ENCODE measurements around the gene SH3RF1. TPM values are rescaled to one million over a fixed set of nuclear protein-coding genes. Genes with fewer than 3 reads are reported as not detected.

The SH3RF1 gene
- total RNA-seq, 1 donor from 2014 or later: 13.6 TPM

DNA sequence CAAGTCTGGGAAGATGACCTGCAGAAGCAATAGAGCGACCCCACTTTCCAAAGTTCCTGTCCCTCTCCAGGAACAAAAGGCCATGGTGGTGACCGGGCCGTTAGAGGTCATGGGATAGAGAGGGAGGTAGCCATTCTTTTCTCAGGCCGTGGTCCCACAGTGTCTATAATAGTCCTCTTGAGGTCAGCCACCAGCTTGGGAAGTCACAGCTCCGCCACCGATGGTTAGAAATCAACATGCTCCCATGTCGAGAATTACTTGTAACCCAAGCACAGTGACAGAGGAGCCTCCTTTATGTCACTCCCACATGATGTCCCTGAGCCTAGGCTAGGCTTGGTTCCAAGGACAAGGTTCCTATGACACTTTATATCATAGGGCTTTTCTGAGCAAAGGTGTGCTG, 212.4 kb downstream of the SH3RF1 start:
- H3K36me3 ChIP-seq (ENCODE audit: control insufficient read depth in 3 of 3, insufficient read depth in 3 of 3, low read length in 3 of 3): no peaks in the 10 kb centered on the region
- H3K9me3 ChIP-seq (ENCODE audit: control insufficient read depth in 3 of 3, low read length in 3 of 3): no peaks in the 10 kb centered on the region
- H3K4me1 ChIP-seq (ENCODE audit: control insufficient read depth in 3 of 3, insufficient read depth in 3 of 3, low read length in 3 of 3): peaks cover 22 to 27% (median 25%) of the 10 kb centered on the region in 3 donors
- H3K27me3 ChIP-seq (ENCODE audit: control insufficient read depth in 3 of 3, insufficient read depth in 3 of 3, low read length in 3 of 3): no peaks in the 10 kb centered on the region
- H3K4me3 ChIP-seq (ENCODE audit: low read length in 3 of 3): peak overlapping the region in 1 of 3 donors; percentile 8
- peak overlapping the region in 1 of 3 donors; percentile 25 for H3K9ac ChIP-seq (ENCODE audit: low read depth in 1 of 3, low read length in 3 of 3)
- H3K27ac ChIP-seq (ENCODE audit: low read depth, low read length): peak overlapping the region; percentile 21

DNA sequence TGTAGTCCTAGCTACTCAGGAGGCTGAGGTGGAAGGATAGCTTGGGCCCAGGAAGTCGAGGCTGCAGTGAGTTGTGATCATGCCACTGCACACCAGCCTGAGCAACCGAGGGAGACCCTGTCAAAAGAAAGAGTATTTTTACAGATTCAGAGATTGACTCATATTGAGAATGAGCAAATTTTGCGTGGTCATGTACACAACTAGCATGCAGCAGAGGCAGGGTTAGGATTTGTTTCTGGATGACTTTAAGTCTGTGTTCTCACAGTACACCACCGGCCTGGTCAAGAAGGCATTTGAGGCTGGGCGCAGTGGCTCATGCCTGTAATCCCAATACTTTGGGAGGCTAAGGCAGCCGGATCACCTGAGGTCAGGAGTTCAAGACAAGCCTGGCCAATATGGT, 215.9 kb downstream of the SH3RF1 start:
- Histone ChIP-seq H3K4me3 (ENCODE audit: low read length in 3 of 3) (no peak overlapping the region), H3K27ac (ENCODE audit: low read depth, low read length) (no peak overlapping the region), H3K9me3 (ENCODE audit: control insufficient read depth in 3 of 3, low read length in 3 of 3) (no peaks in the 10 kb centered on the region), H3K36me3 (ENCODE audit: control insufficient read depth in 3 of 3, insufficient read depth in 3 of 3, low read length in 3 of 3) (no peaks in the 10 kb centered on the region), H3K9ac (ENCODE audit: low read depth in 1 of 3, low read length in 3 of 3) (no peak overlapping the region), H3K4me1 (ENCODE audit: control insufficient read depth in 3 of 3, insufficient read depth in 3 of 3, low read length in 3 of 3) (peaks cover 21 to 35% (median 24%) of the 10 kb centered on the region in 3 donors), H3K27me3 (ENCODE audit: control insufficient read depth in 3 of 3, insufficient read depth in 3 of 3, low read length in 3 of 3) (no peaks in the 10 kb centered on the region)

GRCh38 chr4:169052594-169052945, 218.2 kb downstream of the SH3RF1 start:
- no peaks in the 10 kb centered on the region for H3K9me3 ChIP-seq (ENCODE audit: control insufficient read depth in 3 of 3, low read length in 3 of 3)
- H3K27ac ChIP-seq (ENCODE audit: low read depth, low read length): peak overlapping the region; percentile 79
- H3K4me1 ChIP-seq (ENCODE audit: control insufficient read depth in 3 of 3, insufficient read depth in 3 of 3, low read length in 3 of 3): peaks cover 4 to 30% (median 10%) of the 10 kb centered on the region in 3 donors
- H3K9ac ChIP-seq (ENCODE audit: low read depth in 1 of 3, low read length in 3 of 3): no peak overlapping the region
- H3K36me3 ChIP-seq (ENCODE audit: control insufficient read depth in 3 of 3, insufficient read depth in 3 of 3, low read length in 3 of 3): no peaks in the 10 kb centered on the region
- H3K4me3 ChIP-seq (ENCODE audit: low read length in 3 of 3): peak overlapping the region in 1 of 3 donors; percentile 2
- no peaks in the 10 kb centered on the region for H3K27me3 ChIP-seq (ENCODE audit: control insufficient read depth in 3 of 3, insufficient read depth in 3 of 3, low read length in 3 of 3)

- peak overlapping the region; percentile 79 for H3K27ac ChIP-seq (ENCODE audit: low read depth, low read length)
- H3K9me3 ChIP-seq (ENCODE audit: control insufficient read depth in 3 of 3, low read length in 3 of 3): no peaks in the 10 kb centered on the region
- H3K36me3 ChIP-seq (ENCODE audit: control insufficient read depth in 3 of 3, insufficient read depth in 3 of 3, low read length in 3 of 3): no peaks in the 10 kb centered on the region
- peaks cover 4 to 30% (median 10%) of the 10 kb centered on the region in 3 donors for H3K4me1 ChIP-seq (ENCODE audit: control insufficient read depth in 3 of 3, insufficient read depth in 3 of 3, low read length in 3 of 3)
- H3K27me3 ChIP-seq (ENCODE audit: control insufficient read depth in 3 of 3, insufficient read depth in 3 of 3, low read length in 3 of 3): no peaks in the 10 kb centered on the region
- no peak overlapping the region for H3K9ac ChIP-seq (ENCODE audit: low read depth in 1 of 3, low read length in 3 of 3)
- peak overlapping the region in 1 of 3 donors; percentile 2 for H3K4me3 ChIP-seq (ENCODE audit: low read length in 3 of 3)
These were observed 218.8 kb downstream of the SH3RF1 start for GRCh38 chr4:169051761-169052593.

- Histone ChIP-seq H3K27ac (ENCODE audit: low read depth, low read length) (peak overlapping the region; percentile 79), H3K4me3 (ENCODE audit: low read length in 3 of 3) (no peak overlapping the region), H3K27me3 (ENCODE audit: control insufficient read depth in 3 of 3, insufficient read depth in 3 of 3, low read length in 3 of 3) (no peaks in the 10 kb centered on the region), H3K36me3 (ENCODE audit: control insufficient read depth in 3 of 3, insufficient read depth in 3 of 3, low read length in 3 of 3) (no peaks in the 10 kb centered on the region), H3K9me3 (ENCODE audit: control insufficient read depth in 3 of 3, low read length in 3 of 3) (no peaks in the 10 kb centered on the region), H3K4me1 (ENCODE audit: control insufficient read depth in 3 of 3, insufficient read depth in 3 of 3, low read length in 3 of 3) (peaks cover 4 to 30% (median 10%) of the 10 kb centered on the region in 3 donors), H3K9ac (ENCODE audit: low read depth in 1 of 3, low read length in 3 of 3) (no peak overlapping the region)
These were observed 219.6 kb downstream of the SH3RF1 start for GRCh38 chr4:169050881-169051760.

GRCh38 chr4:169050284-169050683, 220.5 kb downstream of the SH3RF1 start:
- no peak overlapping the region for H3K4me3 ChIP-seq (ENCODE audit: low read length in 3 of 3)
- H3K36me3 ChIP-seq (ENCODE audit: control insufficient read depth in 3 of 3, insufficient read depth in 3 of 3, low read length in 3 of 3): no peaks in the 10 kb centered on the region
- peaks cover 4 to 30% (median 10%) of the 10 kb centered on the region in 3 donors for H3K4me1 ChIP-seq (ENCODE audit: control insufficient read depth in 3 of 3, insufficient read depth in 3 of 3, low read length in 3 of 3)
- no peaks in the 10 kb centered on the region for H3K9me3 ChIP-seq (ENCODE audit: control insufficient read depth in 3 of 3, low read length in 3 of 3)
- peak overlapping the region; percentile 79 for H3K27ac ChIP-seq (ENCODE audit: low read depth, low read length)
- H3K27me3 ChIP-seq (ENCODE audit: control insufficient read depth in 3 of 3, insufficient read depth in 3 of 3, low read length in 3 of 3): no peaks in the 10 kb centered on the region
- no peak overlapping the region for H3K9ac ChIP-seq (ENCODE audit: low read depth in 1 of 3, low read length in 3 of 3)

GRCh38 chr4:169048868-169049414, 221.8 kb downstream of the SH3RF1 start:
- Histone ChIP-seq H3K4me3 (ENCODE audit: low read length in 3 of 3) (no peak overlapping the region), H3K36me3 (ENCODE audit: control insufficient read depth in 3 of 3, insufficient read depth in 3 of 3, low read length in 3 of 3) (no peaks in the 10 kb centered on the region), H3K27me3 (ENCODE audit: control insufficient read depth in 3 of 3, insufficient read depth in 3 of 3, low read length in 3 of 3) (no peaks in the 10 kb centered on the region), H3K9me3 (ENCODE audit: control insufficient read depth in 3 of 3, low read length in 3 of 3) (no peaks in the 10 kb centered on the region), H3K4me1 (ENCODE audit: control insufficient read depth in 3 of 3, insufficient read depth in 3 of 3, low read length in 3 of 3) (peaks cover 4 to 30% (median 10%) of the 10 kb centered on the region in 3 donors), H3K27ac (ENCODE audit: low read depth, low read length) (no peak overlapping the region), H3K9ac (ENCODE audit: low read depth in 1 of 3, low read length in 3 of 3) (no peak overlapping the region)

DNA sequence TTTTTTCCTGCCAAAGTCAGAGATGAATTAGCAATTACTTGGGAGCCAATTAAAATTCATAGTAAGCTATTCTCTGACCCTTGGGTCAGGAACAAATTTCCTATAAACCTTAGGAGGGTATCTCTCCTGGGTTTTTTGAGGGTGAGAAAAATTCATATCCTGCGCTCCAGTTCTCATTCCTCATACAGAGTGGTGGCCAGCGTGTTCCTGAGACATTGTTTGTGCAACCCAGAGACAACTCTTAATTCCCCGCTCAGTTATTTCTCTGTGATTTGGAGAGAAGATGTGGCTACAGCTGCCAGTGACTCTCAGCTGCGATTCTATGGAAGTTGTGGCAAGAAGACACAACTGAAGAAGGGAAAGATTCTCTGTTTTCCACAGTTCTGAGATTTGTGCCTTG, 222.8 kb downstream of the SH3RF1 start:
- Histone ChIP-seq H3K9ac (ENCODE audit: low read depth in 1 of 3, low read length in 3 of 3) (no peak overlapping the region), H3K4me3 (ENCODE audit: low read length in 3 of 3) (no peak overlapping the region), H3K27ac (ENCODE audit: low read depth, low read length) (peak overlapping the region; percentile 51), H3K4me1 (ENCODE audit: control insufficient read depth in 3 of 3, insufficient read depth in 3 of 3, low read length in 3 of 3) (peaks cover 4 to 26% (median 10%) of the 10 kb centered on the region in 3 donors), H3K27me3 (ENCODE audit: control insufficient read depth in 3 of 3, insufficient read depth in 3 of 3, low read length in 3 of 3) (no peaks in the 10 kb centered on the region), H3K36me3 (ENCODE audit: control insufficient read depth in 3 of 3, insufficient read depth in 3 of 3, low read length in 3 of 3) (no peaks in the 10 kb centered on the region), H3K9me3 (ENCODE audit: control insufficient read depth in 3 of 3, low read length in 3 of 3) (no peaks in the 10 kb centered on the region)

DNA sequence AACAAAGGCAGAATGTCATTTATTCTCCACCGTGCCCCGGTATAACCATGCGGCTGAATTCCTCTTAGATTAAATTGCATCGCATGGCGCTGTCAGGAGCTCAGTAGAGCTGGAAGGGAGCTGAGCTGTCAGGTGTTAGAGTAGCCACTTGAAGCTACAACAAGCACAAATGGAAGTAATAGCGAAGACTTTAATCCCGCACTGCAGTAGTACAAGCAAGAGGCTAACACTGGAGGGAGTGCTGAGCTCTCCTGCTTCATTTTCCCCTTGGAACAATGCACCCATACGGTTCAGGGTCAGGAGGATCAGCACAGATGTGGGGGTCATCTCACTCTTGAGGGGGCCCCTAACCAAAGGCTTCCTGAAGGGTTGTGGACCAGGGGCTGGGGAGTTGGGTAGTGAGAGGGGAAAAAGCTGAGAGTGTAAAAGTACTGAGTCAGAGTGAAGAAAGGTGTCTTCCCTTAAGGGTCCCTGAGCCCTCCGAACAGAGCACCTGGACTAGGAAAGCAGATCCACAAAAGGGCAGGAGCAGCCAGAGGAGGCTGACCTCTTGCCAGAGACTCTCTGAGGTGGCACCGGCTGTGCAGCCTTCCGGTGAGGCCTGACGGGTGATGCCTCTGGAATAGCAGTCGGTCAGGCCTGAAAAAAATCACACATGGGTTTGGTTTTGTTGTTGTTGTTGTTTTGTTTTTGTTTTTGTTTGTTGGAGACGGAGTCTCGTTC, 224.7 kb downstream of the SH3RF1 start:
- Histone ChIP-seq H3K9ac (ENCODE audit: low read depth in 1 of 3, low read length in 3 of 3) (no peak overlapping the region), H3K4me1 (ENCODE audit: control insufficient read depth in 3 of 3, insufficient read depth in 3 of 3, low read length in 3 of 3) (peaks cover 2 to 10% (median 6%) of the 10 kb centered on the region in 3 donors), H3K4me3 (ENCODE audit: low read length in 3 of 3) (no peak overlapping the region), H3K36me3 (ENCODE audit: control insufficient read depth in 3 of 3, insufficient read depth in 3 of 3, low read length in 3 of 3) (no peaks in the 10 kb centered on the region), H3K27me3 (ENCODE audit: control insufficient read depth in 3 of 3, insufficient read depth in 3 of 3, low read length in 3 of 3) (no peaks in the 10 kb centered on the region), H3K9me3 (ENCODE audit: control insufficient read depth in 3 of 3, low read length in 3 of 3) (no peaks in the 10 kb centered on the region), H3K27ac (ENCODE audit: low read depth, low read length) (no peak overlapping the region)

Data from skeletal muscle tissue (tissue), 4 donors.